Esophagus muscularis mucosa (tissue), 4 donors: ENCODE data around the gene DNM3. TPM values are rescaled to one million over a fixed set of nuclear protein-coding genes. Genes with fewer than 3 reads are reported as not detected.

Experiments
- DNase-seq: peaks from one replicate; pipeline ENCODE4 v3.0.0-alpha.2; 2017; ENCODE audit errors: extremely low spot score
- H3K27ac ChIP-seq, 4 donors: fragments of 200-600 bp; sonication (generic); replicated peaks in 1 of 4; 1 replicate in 3 of 4; 2 replicates in 1 of 4; pipeline ENCODE4 v1.5.1; 2016 to 2019; ENCODE audit warnings: mild to moderate bottlenecking in 1 of 4
- H3K27me3 ChIP-seq, 4 donors: fragments of 200-600 bp; sonication (generic); one replicate each; pipeline versions ENCODE4 v1.5.1 to v1.6.0; 2016 to 2019
- H3K36me3 ChIP-seq, 4 donors: fragments of 200-600 bp; sonication (generic); one replicate each; pipeline ENCODE4 v1.5.1; 2016 to 2019
- H3K4me1 ChIP-seq, 4 donors: fragments of 200-600 bp; sonication (generic); one replicate each; pipeline ENCODE4 v1.5.1; 2016 to 2019
- H3K4me3 ChIP-seq, 4 donors: fragments of 200-600 bp; sonication (generic); 1 replicate in 2 of 4; 2 replicates in 2 of 4; pipeline ENCODE4 v1.5.1; 2016 to 2019; ENCODE audit warnings: mild to moderate bottlenecking in 4 of 4, moderate library complexity in 1 of 4
- H3K9me3 ChIP-seq, 4 donors: fragments of 200-600 bp; sonication (generic); 1 replicate in 3 of 4; 2 replicates in 1 of 4; pipeline ENCODE4 v1.5.1; 2016 to 2019
- EP300 ChIP-seq: sonication (generic); formaldehyde crosslinking; IDR thresholded peaks from one replicate; pipeline ENCODE4 v1.6.1; 2017; ENCODE audit warnings: antibody characterized with exemption
- POLR2A ChIP-seq: fragments of 450-650 bp; IDR thresholded peaks from one replicate; pipeline ENCODE4 v1.6.1; 2017; ENCODE audit warnings: antibody characterized with exemption, moderate library complexity, mild to moderate bottlenecking, low read depth
- POLR2AphosphoS5 ChIP-seq, 2 donors: sonication (generic); formaldehyde crosslinking; IDR thresholded peaks; one replicate each; pipeline ENCODE4 v1.6.1; 2017; ENCODE audit warnings: antibody characterized with exemption in 2 of 2
- WGBS: methylation state at CpG from one replicate; pipeline ENCODE4 v1.1.5; 2018; 5-methylcytosine and 5-hydroxymethylcytosine counted together
- intact Hi-C: fragments of 100-400 bp; cut with DNase I; formaldehyde crosslinking; loops from one replicate; pipeline ENCODE4 v1.15.1; 2023
- total RNA-seq, 4 donors: library from RNA; depleted of rRNA; stranded (reverse); fragments of >200 nt; gene quantifications; one replicate each; pipeline versions ENCODE4 v1.1.0 to v1.2.1, GENCODE V29; 2016
- TF ChIP-seq, protein P1 (sequence below), 3 experiments: fragments of 200-600 bp in 2 of 3; fragments of 450-650 bp in 1 of 3; sonication (generic) in 2 of 3; IDR thresholded peaks; one replicate each; pipeline ENCODE4 v1.5.1; 2017 to 2019; ENCODE audit warnings: antibody characterized with exemption in 3 of 3, mild to moderate bottlenecking in 2 of 3, moderate library complexity in 1 of 3

DNM3 gene
- total RNA-seq, 4 donors from 2014 or later, result 3.3 to 6.4 (median 3.9) TPM

GRCh38 chr1:171803045-171803444 is 38.3 kb upstream of the DNM3 start:
- intact Hi-C loops, result loop anchor here (5.0 to 10.0 kb wide), 2 partner anchors 62 to 639 kb away; partner anchors contain the start of gene PIGC
- peaks cover 0 to 10% (median 5%) of the 10 kb centered on the region in 4 donors for H3K36me3 ChIP-seq
- no peak overlapping the region for H3K27ac ChIP-seq
- H3K9me3 ChIP-seq, result no peaks in the 10 kb centered on the region
- H3K4me3 ChIP-seq, result no peak overlapping the region
- no peak for DNase-seq
- WGBS, result 46% methylated on average over 2 of the region's 2 CpGs
- H3K27me3 ChIP-seq, result no peaks in the 10 kb centered on the region
- H3K4me1 ChIP-seq, result peaks cover 0 to 8% (median 4%) of the 10 kb centered on the region in 4 donors
- TF ChIP-seq EP300 (no peak), POLR2A (no peak), POLR2AphosphoS5 (IDR thresholded peaks at IDR 0.05) (no peak)
- TF ChIP-seq, protein P1, sequence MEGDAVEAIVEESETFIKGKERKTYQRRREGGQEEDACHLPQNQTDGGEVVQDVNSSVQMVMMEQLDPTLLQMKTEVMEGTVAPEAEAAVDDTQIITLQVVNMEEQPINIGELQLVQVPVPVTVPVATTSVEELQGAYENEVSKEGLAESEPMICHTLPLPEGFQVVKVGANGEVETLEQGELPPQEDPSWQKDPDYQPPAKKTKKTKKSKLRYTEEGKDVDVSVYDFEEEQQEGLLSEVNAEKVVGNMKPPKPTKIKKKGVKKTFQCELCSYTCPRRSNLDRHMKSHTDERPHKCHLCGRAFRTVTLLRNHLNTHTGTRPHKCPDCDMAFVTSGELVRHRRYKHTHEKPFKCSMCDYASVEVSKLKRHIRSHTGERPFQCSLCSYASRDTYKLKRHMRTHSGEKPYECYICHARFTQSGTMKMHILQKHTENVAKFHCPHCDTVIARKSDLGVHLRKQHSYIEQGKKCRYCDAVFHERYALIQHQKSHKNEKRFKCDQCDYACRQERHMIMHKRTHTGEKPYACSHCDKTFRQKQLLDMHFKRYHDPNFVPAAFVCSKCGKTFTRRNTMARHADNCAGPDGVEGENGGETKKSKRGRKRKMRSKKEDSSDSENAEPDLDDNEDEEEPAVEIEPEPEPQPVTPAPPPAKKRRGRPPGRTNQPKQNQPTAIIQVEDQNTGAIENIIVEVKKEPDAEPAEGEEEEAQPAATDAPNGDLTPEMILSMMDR (IDR thresholded peaks at IDR 0.05), result no peak

DNA sequence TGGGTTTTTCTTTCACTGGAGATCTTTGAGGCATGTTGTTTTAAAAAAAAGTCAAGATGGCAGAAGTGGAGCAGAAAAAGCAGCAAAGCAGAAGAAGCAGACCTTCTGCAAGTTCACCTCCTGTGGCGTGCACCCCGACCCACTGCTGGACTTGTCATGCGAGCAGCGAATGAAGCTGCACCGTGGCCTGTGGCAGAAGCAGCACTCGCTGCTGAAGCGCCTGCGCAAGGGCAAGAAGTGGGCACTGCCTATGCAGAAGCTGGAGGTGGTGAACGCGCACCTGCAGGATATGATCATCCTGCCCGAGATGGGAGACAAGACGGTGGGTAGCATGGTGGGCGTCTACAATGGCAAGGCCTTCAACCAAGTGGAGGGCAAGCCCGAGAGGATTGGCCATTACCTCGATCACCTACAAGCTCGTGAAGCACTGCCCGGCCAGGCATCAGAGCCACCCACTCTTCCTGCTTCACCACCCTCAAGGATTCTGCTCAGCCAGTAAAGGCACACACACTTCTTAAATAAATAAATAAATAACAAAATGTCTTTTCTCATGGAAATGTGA is 37.8 kb upstream of the DNM3 start:
- Histone ChIP-seq H3K36me3 (peaks cover 0 to 6% (median 2%) of the 10 kb centered on the region in 4 donors), H3K27ac (no peak overlapping the region), H3K4me1 (peaks cover 0 to 8% (median 4%) of the 10 kb centered on the region in 4 donors), H3K4me3 (no peak overlapping the region), H3K9me3 (no peaks in the 10 kb centered on the region), H3K27me3 (no peaks in the 10 kb centered on the region)
- no peak for TF ChIP-seq EP300
- no peak for TF ChIP-seq POLR2A
- TF ChIP-seq POLR2AphosphoS5 (IDR thresholded peaks at IDR 0.05), result no peak
- DNase-seq, result no peak
- intact Hi-C loops, result loop anchor here (5.0 to 10.0 kb wide), 2 partner anchors 61 to 639 kb away; partner anchors contain the start of gene PIGC
- WGBS, result 93% methylated on average over 13 of the region's 17 CpGs

DNA sequence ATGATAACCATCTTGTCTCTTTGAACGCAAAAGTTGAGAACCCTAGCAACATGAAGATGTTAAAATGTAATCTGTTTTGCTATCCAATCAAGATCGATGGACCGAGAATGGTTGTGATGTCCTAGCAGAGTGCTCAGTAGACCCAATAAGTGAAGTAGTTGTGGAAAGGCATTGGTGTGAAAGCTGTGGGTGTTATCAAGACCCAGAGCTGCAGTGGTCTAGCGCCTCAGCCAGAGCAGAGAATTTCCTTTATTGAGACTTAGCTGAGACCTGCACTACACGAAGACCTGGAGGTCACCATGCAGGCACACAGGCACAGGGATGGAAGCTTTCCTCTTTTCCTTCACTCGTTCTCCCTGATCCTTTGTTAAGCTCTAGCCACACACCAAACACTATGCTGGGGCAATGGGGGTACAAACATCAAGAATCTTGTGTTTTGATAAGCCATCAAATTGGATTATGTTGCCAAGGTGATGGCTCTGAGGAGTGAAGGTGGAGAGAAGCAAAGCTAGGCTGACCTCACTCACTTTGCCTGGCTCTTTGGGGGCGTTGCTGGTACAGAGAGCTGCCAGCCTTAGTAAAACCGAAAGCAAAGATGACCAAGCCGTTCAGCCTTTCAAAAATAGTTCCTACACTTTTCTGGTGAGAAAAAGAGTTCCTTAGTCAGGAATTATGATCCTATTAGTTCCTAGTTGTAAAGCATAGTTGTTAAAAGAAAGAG is 35.7 kb upstream of the DNM3 start:
- H3K27ac ChIP-seq, result no peak overlapping the region
- no peaks in the 10 kb centered on the region for H3K9me3 ChIP-seq
- no peak overlapping the region for H3K4me3 ChIP-seq
- TF ChIP-seq EP300, result no peak
- TF ChIP-seq, protein P1 (IDR thresholded peaks at IDR 0.05), result no peak
- no peak for TF ChIP-seq POLR2AphosphoS5 (IDR thresholded peaks at IDR 0.05)
- no peak for DNase-seq
- no peaks in the 10 kb centered on the region for H3K27me3 ChIP-seq
- intact Hi-C loops, result loop anchor here (10.0 kb wide), 1 partner anchor 59 kb away; no protein-coding TSS in a partner anchor
- 70% methylated on average over 9 of the region's 9 CpGs for WGBS
- peaks cover 0 to 8% (median 4%) of the 10 kb centered on the region in 4 donors for H3K4me1 ChIP-seq
- H3K36me3 ChIP-seq, result no peaks in the 10 kb centered on the region

DNA sequence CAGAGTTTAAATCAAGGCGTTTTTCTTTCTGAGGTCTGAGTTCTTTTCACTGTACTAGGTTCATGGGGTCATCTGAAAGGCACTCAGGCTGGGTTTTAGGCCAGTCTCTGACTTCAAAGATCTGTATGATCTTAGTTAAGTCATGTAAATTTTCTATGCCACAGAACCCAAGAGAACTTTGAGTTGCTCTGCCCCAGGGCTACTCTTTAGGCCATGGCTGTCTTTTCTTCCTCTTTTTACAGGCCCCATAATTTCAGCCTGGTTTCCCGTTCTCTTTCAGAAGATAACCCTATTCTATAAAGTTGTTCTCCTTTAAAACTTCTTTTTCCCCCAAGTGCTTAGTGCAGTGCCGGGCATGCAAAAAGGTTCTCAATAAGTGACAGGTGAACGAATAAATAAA is 33.7 kb upstream of the DNM3 start:
- peaks cover 0 to 8% (median 2%) of the 10 kb centered on the region in 4 donors for H3K4me1 ChIP-seq
- no peaks in the 10 kb centered on the region for H3K9me3 ChIP-seq
- H3K4me3 ChIP-seq, result no peak overlapping the region
- no peaks in the 10 kb centered on the region for H3K27me3 ChIP-seq
- H3K27ac ChIP-seq, result no peak overlapping the region
- no peaks in the 10 kb centered on the region for H3K36me3 ChIP-seq
- intact Hi-C loops, result loop anchor here (10.0 kb wide), 1 partner anchor 57 kb away; no protein-coding TSS in a partner anchor
- DNase-seq, result no peak
- WGBS, result 86% methylated on average over 4 of the region's 4 CpGs
- no peak for TF ChIP-seq POLR2AphosphoS5 (IDR thresholded peaks at IDR 0.05)
- no peak for TF ChIP-seq POLR2A
- TF ChIP-seq, protein P1 (IDR thresholded peaks at IDR 0.05), result no peak
- TF ChIP-seq EP300, result no peak

GRCh38 chr1:171809834-171810233 is 31.5 kb upstream of the DNM3 start:
- Histone ChIP-seq H3K36me3 (no peaks in the 10 kb centered on the region), H3K4me3 (no peak overlapping the region), H3K9me3 (no peaks in the 10 kb centered on the region), H3K4me1 (peaks cover 0 to 8% (median 0%) of the 10 kb centered on the region in 4 donors), H3K27me3 (no peaks in the 10 kb centered on the region), H3K27ac (no peak overlapping the region)
- 72% methylated on average over 2 of the region's 2 CpGs for WGBS
- DNase-seq, result no peak
- TF ChIP-seq, protein P1 (IDR thresholded peaks at IDR 0.05), result no peak
- TF ChIP-seq POLR2A (no peak), POLR2AphosphoS5 (IDR thresholded peaks at IDR 0.05) (no peak), EP300 (no peak)
- intact Hi-C loops, result loop anchor here (10.0 kb wide), 1 partner anchor 55 kb away; no protein-coding TSS in a partner anchor
